Epidermal melanocyte (primary cell): ENCODE measurements around the gene RALY.
"Not testable (repeated sequence)": the region's sequence is repeated elsewhere in the genome, so short reads cannot be mapped to it uniquely, and the experiment has no call there.

Source experiments
- DNase-seq: peaks from one replicate; pipeline ENCODE4 v3.0.0; 2011; ENCODE audit warnings: low spot score; ENCODE audit not compliant: insufficient read length

RALY gene

DNA sequence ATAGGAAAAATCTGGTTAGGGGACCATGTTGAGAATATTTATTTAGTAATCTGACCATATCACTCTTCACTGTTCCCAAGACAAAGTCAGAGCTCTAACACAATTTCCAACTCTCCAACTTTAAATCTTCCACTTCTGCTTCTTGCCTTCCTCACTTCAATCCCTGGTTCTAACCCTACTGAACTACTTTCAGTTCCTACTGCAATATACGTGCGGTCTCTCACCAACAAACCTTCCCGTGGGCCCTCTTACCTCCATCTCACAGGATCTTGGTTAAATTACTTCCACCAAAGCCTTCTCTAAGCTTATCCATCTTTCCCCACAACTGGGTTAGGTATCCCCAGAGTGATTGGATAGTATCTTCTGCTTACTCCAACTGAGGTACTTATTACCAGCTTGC is 110.3 kb downstream of the RALY start:
- no peak for DNase-seq

DNA sequence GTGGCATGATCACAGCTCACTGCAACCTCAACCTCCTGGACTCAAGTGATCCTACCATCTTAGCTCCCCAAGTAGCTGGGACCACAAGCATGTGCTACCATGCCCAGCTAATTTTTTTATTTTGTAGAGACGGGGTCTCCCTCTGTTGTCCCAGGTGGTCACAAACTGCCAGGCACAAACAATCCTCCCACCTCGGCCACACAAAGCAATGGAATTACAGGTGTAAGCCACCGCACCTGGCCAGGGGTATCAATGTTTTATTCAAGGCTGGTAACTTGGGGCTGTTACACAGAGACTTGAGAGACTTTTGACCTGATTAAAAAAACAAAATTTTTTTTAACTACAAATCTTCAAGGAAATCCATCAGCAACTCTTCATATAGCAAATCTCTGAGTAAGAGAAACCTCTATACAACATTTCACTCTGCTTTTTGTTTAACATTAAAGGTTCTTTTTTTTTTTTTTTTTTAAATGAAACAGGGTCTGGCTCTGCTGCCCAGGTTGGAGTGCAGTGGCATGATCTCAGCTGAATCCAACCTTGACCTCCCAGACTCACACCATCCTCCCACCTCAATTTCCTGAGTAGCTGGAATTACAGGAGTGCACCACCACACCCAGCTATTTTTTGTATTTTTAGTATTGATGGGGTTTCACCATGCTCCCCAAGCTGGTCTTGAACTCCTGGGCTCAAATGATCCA is 112.4 kb downstream of the RALY start:
- DNase-seq, result no peak

DNA sequence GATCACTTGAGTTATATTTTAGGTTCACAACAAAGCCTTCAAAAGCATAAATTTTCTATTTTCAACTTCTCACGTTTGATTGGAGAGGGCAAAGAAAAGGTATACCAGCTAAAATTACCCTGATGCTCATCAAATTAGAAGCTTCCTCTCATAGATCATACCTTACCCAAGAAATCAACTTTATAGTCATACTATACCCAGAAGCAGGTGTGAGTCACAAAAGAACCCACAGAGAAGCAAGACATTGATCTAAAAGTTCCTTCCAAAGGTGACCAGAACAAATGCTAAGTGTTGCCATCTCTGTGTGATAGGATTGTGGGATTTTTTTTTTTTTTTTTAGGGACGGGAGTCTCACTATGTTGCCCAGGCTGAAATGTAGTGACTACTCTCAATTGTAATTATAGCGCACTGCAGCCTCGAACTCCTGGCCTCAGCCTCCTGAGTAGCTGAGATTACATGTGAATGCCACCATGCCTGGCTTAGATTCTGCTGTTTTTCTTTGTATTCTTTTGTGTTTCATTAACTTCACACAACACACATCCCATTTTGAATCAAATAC is 115.0 kb downstream of the RALY start:
- no peak for DNase-seq

DNA sequence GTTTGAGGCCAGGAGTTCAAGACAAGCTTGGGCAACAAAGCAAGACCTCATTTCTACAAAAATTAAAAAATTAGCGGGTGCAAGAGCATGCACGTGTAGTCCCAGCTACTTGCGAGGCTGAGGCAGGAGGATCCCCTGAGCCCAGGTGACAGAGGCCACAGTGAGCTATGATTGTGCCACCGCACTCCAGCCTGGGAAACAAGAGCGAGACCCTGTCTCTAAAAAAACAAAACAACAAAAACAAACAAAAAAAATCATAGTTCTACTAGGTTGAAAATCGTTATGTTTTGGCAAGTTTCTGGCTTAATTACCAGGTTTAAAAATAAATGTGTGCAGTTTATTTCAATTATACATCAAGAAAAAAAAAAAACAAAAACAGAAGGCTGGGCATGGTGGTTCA is 115.7 kb downstream of the RALY start:
- no peak for DNase-seq

DNA sequence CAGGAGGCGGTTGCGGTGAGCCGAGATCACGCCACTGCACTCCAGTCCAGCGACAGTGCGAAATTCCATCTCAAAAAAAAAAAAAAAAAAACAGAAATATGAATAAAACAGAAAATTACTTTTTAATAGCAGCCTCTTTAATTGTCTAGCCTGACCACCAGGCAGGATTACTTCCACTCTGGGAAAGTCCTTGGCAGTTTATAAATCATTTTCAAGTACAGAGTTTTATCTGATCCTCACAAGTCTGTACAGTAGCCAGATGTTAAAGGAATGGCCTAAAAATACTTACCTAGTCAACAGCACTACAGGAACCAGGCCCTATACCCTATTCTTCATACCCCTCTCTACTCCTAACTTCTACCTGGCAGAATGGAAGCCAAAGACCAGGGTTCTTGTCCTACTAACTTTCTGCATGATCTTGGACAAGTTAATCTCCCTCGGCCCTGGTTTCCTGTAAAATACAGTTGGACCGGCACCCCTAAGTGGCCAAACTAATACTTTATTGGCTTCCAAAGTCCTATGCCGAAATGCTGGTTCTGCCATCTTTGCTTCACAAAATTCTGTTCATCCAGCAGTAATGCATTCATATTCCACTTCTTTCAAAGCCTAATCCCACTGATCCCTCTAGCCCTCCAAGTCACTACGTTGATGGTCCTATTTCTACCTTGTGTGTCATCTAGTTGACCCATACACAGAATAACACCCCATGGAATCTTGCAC is 116.5 kb downstream of the RALY start:
- DNase-seq, result no peak

DNA sequence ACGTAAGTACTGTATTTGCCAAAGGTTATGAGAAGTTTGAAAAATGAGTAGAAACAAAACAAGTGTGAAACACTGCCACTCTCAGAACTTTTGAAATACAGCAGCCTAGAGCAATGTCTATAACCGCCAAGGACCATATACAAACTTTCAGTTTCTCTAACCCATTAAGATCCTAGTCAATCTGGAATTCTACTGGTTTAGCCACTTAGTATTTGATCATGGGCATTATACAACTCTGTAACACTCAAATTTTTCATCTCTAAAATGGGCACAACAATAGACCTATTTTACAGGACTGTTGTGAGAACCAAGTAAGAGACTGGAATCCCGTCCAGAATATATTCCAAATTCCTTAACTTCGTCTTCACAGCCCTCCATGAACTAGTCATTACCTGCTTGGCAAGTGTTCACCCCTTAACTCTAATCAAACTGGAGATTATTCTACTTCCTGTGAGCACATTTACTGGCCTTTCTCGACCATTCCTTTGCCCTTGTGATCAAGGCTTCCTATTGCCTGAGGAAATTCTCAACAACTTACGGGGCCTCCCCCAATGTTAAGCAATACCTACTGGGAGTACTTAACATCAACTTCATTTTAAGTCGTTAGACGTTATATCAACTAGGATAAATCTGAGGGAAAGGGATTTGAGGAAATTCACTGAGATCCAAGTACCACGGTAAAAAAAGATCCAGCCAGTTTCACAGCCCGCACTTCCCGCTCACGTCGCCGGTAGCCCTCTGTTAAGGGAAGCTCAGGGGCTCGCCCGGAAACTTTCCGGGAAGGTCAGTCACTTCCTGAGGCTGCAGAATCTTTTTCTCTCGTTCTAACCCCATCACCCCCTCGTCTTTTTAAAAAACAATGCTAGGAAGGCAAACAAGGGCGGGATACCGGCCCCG is 117.3 kb downstream of the RALY start:
- DNase-seq, result no peak

DNA sequence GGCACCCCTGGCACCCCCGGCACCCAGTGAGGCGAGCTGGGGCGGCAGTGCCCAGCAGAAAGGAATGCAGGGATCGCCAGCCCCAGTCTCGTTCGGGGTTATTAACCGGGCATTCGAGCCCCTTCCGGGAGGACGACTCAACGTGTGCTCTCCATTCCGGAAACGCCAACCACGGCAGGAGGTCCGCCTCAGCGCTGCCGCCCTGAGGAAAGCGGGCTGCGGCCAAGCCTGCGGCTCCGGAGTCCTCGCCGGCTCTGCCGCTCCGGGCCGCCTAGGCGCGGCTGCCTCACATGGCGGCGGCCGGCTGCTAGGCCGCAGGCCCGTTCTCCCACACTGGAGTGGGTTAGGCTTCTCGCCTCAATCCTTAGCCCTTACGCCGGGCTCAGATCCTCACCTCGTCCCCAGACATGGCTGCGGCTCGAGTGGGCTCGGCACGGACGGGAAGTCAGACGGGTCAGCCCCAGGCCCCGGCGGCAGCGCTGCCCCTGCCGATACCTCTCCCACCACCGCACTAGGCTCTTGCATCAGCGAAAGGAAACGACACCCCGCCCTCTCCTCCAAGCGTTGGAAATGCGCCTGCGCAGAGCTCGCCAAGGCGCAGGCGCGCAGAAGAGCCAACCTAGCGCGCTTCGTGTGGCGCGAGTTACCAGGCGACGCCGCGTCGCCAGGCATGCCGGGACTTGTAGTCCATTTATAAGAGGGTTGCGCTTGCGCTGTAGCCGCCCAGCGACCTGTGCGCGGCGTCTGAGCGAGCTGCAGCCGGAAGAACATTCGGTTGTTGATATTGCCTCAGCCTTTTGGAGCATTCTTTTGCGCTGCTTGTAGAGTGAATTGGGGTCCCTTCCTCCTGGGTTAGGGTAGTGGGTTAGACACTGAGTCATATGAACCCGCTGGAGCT is 118.2 kb downstream of the RALY start, which contains the start of gene EIF2S2:
EIF2S2 (minus strand) TSS at position 542 of the 898 bp plus-strand sequence; CDS start at position 409, 133 bp downstream.
- DNase-seq, result peak; percentile 94

DNA sequence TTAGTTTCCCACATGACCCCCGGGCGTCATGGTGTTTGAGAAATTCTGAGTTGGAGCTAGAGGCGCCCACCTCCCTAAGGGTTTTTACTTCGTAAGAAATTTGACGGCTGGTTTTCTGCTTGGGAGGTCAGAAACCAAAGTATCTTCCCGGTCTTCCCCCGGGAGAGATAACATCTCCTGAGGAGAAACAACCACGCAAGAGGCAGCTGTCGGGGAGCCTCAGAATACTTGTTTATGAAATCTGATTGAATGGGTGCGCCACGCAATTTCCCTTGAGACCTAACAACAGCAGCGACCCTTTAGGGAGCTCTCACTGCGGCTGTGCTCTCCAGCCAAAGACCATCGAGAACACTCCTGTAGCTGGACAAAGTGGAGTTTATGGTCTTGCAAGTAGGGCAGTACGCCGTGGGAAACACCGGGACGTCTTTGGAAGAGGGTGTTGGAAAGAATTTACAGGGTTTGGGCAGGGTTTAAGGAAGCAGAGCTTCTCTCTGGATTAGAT is 118.9 kb downstream of the RALY start:
- DNase-seq, result no peak

DNA sequence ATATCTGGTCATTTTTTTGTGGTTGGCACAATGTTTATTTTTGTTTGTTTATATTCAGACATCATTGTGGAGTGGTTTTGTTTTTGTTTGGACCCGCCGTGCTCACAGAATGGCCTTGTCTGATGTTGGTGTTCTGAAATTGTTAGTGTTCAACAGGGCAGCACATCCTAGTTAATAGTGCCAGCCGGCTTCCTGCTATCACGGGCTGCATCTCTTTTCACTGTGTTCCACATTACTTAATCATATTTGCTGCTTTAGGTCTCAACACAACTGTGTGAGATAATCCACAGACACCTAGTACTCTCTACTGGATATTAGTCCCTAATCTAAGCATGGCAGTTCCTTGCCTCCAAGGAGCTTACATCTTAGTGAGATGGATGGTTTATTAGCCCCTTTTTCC is 121.1 kb downstream of the RALY start:
- no peak for DNase-seq

DNA sequence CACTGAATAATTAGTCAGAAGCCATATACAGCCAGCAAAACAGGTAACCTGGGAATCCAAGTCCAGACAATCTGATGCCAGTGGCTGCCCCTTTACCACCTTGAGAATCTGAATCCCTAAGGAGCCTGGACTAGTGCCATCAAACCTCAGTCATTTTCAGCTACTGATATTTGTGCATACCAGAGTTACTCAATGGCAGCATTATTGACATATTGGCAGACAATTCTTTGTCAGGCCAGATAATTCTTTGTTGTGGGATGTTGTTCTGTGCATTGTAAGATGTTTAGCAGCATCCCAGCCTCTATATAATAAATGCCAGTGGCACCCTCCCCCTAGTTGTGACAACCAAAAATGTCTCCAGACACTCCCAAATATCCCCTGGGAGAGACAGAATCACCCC is 121.5 kb downstream of the RALY start:
- DNase-seq, result no peak

DNA sequence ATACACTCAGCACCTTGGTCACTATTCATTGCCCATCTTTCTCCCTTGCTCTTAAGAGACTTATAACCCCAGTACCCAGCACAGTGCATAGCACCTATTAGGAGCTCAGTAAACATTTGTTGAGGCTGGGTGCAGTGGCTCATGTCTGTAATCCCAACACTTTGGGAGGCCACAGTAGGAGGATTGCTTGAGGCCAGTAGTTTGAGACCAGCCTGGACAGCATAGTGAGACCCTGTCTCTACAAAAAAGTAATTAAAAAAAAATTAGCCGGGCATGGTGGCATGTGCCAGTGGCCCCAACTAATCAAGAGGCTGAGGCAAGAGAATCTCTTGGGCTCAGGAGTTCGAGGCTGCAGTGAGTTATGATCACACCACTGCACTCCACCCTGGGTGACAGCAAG is 126.5 kb downstream of the RALY start:
- DNase-seq, result no peak

DNA sequence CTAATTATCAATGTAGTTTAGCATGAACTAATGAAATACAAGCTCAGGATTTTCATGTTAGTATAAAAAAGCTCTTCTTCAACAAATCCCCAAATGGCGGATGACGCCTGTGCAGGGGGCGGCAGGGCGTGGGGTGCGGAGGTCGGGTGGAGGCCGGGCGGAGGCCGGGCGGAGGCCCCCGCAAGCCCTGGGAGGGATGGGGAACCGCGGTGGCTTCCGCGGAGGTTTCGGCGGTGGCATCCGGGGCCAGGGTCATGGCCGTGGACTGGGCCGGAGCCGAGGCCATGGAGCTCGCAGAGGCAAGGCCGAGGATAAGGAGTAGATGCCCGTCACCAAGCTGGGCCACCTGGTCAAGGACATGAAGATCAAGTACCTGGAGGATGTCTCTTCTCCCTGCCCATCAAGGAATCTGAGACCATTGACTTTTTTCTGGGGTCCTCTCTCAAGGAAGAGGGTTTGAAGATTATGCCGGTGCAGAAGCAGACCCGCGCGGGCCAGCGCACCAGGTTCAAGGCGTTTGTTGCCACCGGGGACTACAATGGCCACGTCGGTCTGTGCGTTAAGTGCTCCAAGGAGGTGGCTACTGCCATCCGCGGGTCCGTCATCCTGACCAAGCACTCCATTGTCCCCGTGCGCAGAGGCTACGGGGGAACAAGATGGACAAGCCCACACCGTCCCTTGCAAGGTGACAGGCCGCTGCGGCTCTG is 128.7 kb downstream of the RALY start:
- DNase-seq, result no peak

DNA sequence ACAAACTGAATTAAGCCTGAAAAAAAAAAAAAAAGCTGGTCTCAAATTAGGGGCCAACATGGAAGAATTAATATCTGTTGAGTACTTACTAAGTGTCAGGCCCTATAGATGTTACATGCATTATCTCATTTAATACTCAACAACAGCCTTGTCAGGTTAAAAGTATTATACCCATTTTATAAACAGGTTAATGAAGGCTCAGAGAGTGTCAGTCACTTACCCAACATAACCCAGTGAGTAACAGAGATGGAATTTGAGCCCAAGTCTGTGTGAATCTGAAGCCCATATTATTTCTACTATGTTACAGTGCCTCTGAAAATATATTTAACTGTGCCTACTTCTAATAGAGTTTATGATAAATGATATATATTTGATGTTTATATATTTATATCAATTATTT is 129.6 kb downstream of the RALY start:
- no peak for DNase-seq

DNA sequence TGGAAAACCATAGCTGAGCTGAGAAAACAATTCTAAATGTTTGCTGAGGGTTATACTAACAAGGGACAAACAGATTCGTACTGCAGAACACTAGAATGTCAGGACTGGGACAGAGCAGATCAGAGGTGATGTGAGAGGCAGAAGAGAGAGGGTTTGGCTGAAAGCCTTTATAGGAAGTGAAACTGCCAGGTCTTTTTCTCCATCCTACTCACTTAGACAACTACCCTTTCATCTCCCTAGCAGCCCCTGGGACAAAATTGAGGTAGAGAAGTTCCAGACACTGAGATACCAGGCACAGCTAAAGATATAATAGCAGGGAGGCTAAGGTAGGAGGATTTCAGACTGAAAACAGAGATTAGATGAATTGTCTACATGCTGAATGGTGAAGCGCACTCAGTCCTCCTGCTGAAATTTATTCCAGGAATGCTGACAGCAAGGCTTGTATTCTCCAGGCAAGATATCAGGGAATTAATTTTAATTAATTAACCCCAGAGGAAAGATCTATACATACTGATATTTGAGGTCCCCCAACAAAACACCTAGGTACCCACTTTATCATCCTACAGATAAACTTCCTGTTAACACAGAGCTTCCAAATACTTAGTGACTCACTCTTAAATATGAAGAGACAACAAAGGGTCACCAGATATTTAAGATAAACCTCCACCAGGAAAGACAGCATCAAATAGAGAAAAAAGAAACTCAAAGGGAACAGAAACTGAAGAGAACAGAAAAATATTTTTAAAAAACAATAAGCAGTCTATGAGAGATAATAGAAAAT is 130.9 kb downstream of the RALY start:
- no peak for DNase-seq

DNA sequence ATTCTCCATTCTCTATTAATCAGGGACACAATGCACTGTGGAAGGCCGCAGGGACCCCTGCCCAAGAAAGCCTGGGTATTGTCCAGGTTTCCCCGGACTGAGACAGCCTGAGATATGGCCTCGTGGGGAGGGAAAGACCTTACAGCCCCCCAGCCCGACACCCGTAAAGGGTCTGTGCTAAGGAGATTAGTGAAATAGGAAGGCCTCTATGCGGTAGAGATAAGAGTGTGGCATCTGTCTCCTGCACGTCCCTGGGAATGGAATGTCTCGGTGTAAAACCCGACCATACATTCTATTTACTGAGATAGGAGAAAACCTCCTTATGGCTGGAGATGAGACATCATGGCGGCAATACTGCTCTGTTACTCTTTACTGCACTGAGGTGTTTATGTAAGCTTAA is 134.1 kb downstream of the RALY start:
- DNase-seq, result no peak

DNA sequence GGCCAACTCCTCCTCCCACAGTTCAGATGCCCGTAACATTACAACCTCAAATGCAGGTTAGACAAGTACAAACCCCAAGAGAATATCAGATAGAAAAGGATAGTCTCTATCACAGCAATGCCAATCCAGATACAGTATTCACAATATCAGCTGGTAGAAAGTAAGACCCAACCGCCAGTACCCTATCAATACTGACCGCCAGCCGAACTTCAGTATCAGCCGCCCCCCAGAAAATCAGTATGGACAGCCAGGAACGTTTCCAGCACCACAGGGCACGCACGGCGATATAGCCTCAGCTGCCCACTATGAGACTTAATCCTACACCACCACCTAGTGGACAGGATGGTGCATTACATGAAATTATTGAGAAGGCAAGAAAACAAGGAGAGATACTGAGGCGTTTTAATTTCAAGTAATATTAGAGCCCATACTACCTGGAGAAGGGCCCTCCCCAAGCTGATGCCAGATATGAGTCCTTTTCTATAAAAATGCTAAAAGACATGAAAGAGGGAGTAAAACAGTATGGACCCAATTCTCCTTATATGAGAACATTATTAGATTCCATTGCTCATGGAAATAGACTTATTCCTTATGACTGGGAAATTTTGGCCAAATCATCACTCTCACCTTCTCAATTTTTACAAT is 135.9 kb downstream of the RALY start:
- peak; percentile 41 for DNase-seq

DNA sequence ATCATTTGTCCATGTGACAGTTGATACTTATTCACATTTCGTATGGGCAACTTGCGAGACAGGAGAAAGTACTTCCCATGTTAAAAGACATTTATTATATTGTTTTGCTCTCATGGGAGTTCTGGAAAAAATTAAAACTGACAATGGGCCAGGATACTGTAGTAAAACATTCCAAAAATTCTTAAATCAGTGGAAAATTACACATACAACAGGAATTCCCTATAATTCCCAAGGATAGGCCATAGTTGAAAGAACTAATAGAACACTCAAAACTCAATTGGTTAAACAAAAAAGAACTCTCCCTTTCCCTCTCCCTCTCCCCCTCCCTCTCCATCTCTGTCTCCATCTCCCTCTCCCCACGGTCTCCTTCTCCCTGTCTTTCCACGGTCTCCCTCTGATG is 137.8 kb downstream of the RALY start:
- no peak for DNase-seq

DNA sequence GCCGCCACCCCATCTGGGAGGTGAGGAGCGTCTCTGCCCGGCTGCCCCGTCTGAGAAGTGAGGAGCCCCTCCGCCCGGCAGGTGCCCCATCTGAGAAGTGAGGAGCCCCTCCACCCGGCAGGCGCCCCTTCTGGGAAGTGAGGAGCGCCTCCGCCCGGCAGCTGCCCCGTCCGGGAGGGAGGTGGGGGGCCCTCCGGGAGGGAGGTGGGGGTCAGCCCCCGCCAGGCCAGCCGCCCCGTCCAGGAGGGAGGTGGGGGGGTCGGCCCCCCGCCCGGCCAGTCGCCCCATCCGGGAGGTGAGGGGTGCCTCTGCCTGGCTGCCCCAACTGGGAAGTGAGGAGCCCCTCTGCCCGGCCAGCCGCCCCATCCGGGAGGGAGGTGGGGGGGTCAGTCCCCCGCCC is 138.8 kb downstream of the RALY start:
- DNase-seq, result not testable (repeated sequence)

DNA sequence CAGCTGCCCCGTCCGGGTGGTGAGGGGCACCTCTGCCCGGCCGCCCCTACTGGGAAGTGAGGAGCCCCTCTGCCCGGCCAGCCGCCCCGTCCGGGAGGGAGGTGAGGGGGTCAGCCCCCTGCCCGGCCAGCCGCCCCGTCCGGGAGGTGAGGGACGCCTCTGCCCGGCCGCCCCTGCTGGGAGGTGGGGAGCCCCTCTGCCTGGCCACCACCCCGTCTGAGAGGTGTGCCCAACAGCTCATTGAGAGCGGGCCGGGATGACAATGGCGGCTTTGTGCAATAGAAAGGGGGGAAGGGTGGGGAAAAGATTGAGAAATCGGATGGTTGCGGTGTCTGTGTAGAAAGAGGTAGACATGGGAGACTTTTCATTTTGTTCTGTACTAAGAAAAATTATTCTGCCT is 139.2 kb downstream of the RALY start:
- DNase-seq, result not testable (repeated sequence)
